GM12801 (cell line): ENCODE data around the gene SPATA6L.

ENCODE experiments used
- CTCF ChIP-seq: IDR thresholded peaks from one replicate; pipeline ENCODE4 v1.5.1; 2011; ENCODE audit warnings: control low read depth; ENCODE audit not compliant: insufficient read length; ENCODE audit errors: extremely low read depth

The SPATA6L gene

GRCh38 chr9:4701526-4701925 is 35.2 kb upstream of the SPATA6L start:
- no peak for TF ChIP-seq CTCF

GRCh38 chr9:4700932-4701331 is 34.7 kb upstream of the SPATA6L start:
- no peak for TF ChIP-seq CTCF

- TF ChIP-seq CTCF: no peak
Observed at GRCh38 chr9:4700091-4700490, 33.8 kb upstream of the SPATA6L start.

GRCh38 chr9:4691795-4692194 is 25.5 kb upstream of the SPATA6L start:
- TF ChIP-seq CTCF: no peak

- no peak for TF ChIP-seq CTCF
Observed at GRCh38 chr9:4690144-4690543, 23.9 kb upstream of the SPATA6L start.

- TF ChIP-seq CTCF: no peak
Observed at GRCh38 chr9:4689687-4690104, 23.4 kb upstream of the SPATA6L start.

- no peak for TF ChIP-seq CTCF
Observed at GRCh38 chr9:4689021-4689420, 22.7 kb upstream of the SPATA6L start.

GRCh38 chr9:4686584-4686983 is 20.3 kb upstream of the SPATA6L start:
- no peak for TF ChIP-seq CTCF
